SK-N-SH (cell line): ENCODE data around the gene DPAGT1. TPM values are rescaled to one million over a fixed set of nuclear protein-coding genes. Genes with fewer than 3 reads are reported as not detected.

Experiments used
- CTCF ChIA-PET: fragments of 300-600, 350-600 bp; formaldehyde crosslinking; extraction: SDS; loops from one replicate; lab custom pipeline; 2021; lab: Yijun Ruan, JAX
- POLR2A ChIA-PET: fragments of 350-600 bp; sonication (Branson Sonifier 250); formaldehyde crosslinking; extraction: SDS; loops from one replicate; lab custom pipeline; 2020; ENCODE audit warnings: antibody characterized with exemption, inconsistent platforms; lab: Yijun Ruan, JAX
- DNase-seq: peaks from one replicate; pipeline ENCODE4 v3.0.0; 2012
- H2AFZ ChIP-seq: fragments of 200-600 bp; sonication (generic); 2 replicates; pipeline ENCODE4 v1.8.1; 2016; ENCODE audit warnings: antibody characterized with exemption, mild to moderate bottlenecking, low read depth
- H3F3A ChIP-seq: fragments of 200-600 bp; sonication (generic); replicated peaks from 2 replicates; pipeline ENCODE3; 2016; ENCODE audit warnings: antibody characterized with exemption, mild to moderate bottlenecking; ENCODE audit not compliant: insufficient read depth
- H3K27ac ChIP-seq, 2 experiments: fragments of 200-500 bp in 1 of 2; fragments of 200-600 bp in 1 of 2; sonication (Bioruptor generic) in 1 of 2; sonication (generic), shearing (Covaris generic) in 1 of 2; 2 replicates each; pipeline versions ENCODE4 v1.5.1 to v1.6.1; 2014 to 2016; ENCODE audit warnings: low read depth in 2 of 2, inconsistent platforms in 1 of 2, low read length in 1 of 2, mild to moderate bottlenecking in 1 of 2, mixed read lengths in 1 of 2
- H3K27me3 ChIP-seq: fragments of 200-600 bp; sonication (generic), shearing (Covaris generic); 2 replicates; pipeline ENCODE4 v1.6.1; 2016; ENCODE audit warnings: mixed run types; ENCODE audit not compliant: insufficient read depth
- H3K36me3 ChIP-seq, 2 experiments: fragments of 200-500 bp in 1 of 2; fragments of 200-600 bp in 1 of 2; sonication (Bioruptor generic) in 1 of 2; sonication (generic) in 1 of 2; replicated peaks in 1 of 2; 2 replicates each; pipeline versions ENCODE3 to v1.5.1; 2014 to 2016; ENCODE audit warnings: low read length in 1 of 2, mild to moderate bottlenecking in 1 of 2; ENCODE audit not compliant: insufficient read depth in 2 of 2, control insufficient read depth in 1 of 2
- H3K4me1 ChIP-seq, 2 experiments: fragments of 200-500 bp in 1 of 2; fragments of 200-600 bp in 1 of 2; sonication (Bioruptor generic) in 1 of 2; sonication (generic), shearing (Covaris generic) in 1 of 2; 2 replicates each; pipeline versions ENCODE4 v1.5.1 to v1.6.1; 2014 to 2016; ENCODE audit warnings: low read depth in 1 of 2, low read length in 1 of 2, mixed run types in 1 of 2; ENCODE audit not compliant: insufficient read depth in 2 of 2, control insufficient read depth in 1 of 2
- H3K4me2 ChIP-seq: fragments of 200-600 bp; sonication (generic), shearing (Covaris generic); 2 replicates; pipeline ENCODE4 v1.6.1; 2017; ENCODE audit warnings: mixed run types
- H3K4me3 ChIP-seq, 2 experiments: fragments of 200-500 bp in 1 of 2; fragments of 200-600 bp in 1 of 2; sonication (Bioruptor generic) in 1 of 2; sonication (generic), shearing (Covaris generic) in 1 of 2; 2 replicates each; pipeline versions ENCODE4 v1.5.1 to v1.8.1; 2014 to 2016; ENCODE audit warnings: low read depth in 2 of 2, inconsistent platforms in 1 of 2, low read length in 1 of 2, mild to moderate bottlenecking in 1 of 2, mixed read lengths in 1 of 2, moderate library complexity in 1 of 2
- H3K79me2 ChIP-seq: fragments of 200-600 bp; sonication (generic); 2 replicates; pipeline ENCODE4 v1.8.1; 2017; ENCODE audit warnings: mild to moderate bottlenecking; ENCODE audit not compliant: insufficient read depth
- H3K9ac ChIP-seq: fragments of 200-600 bp; sonication (generic); 2 replicates; pipeline ENCODE4 v1.6.1; 2017; ENCODE audit warnings: mixed run types
- H3K9me2 ChIP-seq: fragments of 200-600 bp; sonication (generic); 2 replicates; pipeline ENCODE4 v1.6.1; 2017; ENCODE audit warnings: mixed run types
- H3K9me3 ChIP-seq: fragments of 200-600 bp; sonication (generic); 2 replicates; pipeline ENCODE4 v1.6.1; 2017; ENCODE audit warnings: mixed run types, mild to moderate bottlenecking, moderate library complexity
- H4K20me1 ChIP-seq: fragments of 200-600 bp; sonication (generic); 2 replicates; pipeline ENCODE4 v1.6.1; 2017; ENCODE audit warnings: mild to moderate bottlenecking, mixed run types; ENCODE audit not compliant: insufficient read depth
- CHD2 ChIP-seq: fragments of 150-350 bp; IDR thresholded peaks from 2 replicates; pipeline ENCODE4 v1.6.1; 2018; ENCODE audit warnings: low read length; ENCODE audit not compliant: partially characterized antibody
- ELF1 ChIP-seq: IDR thresholded peaks from 2 replicates; pipeline ENCODE4 v1.4.0; 2012
- EP300 ChIP-seq, 2 experiments: IDR thresholded peaks; 2 replicates each; pipeline versions ENCODE4 v1.4.0 to v1.6.1; 2012; ENCODE audit warnings: borderline replicate concordance in 1 of 2, low read depth in 1 of 2, low read length in 1 of 2
- FOSL2 ChIP-seq: IDR thresholded peaks from 2 replicates; pipeline ENCODE4 v1.4.0; 2012; ENCODE audit warnings: low read depth, mild to moderate bottlenecking, moderate library complexity, borderline replicate concordance
- FOXJ3 ChIP-seq: sonication (generic); formaldehyde crosslinking; IDR thresholded peaks from 2 replicates; pipeline ENCODE4 v1.5.1; 2020; ENCODE audit warnings: mild to moderate bottlenecking, missing genetic modification reagents
- GABPA ChIP-seq: IDR thresholded peaks from 2 replicates; pipeline ENCODE4 v1.4.0; 2012; ENCODE audit warnings: low read depth, mild to moderate bottlenecking
- GATA2 ChIP-seq: sonication (generic); formaldehyde crosslinking; IDR thresholded peaks from 2 replicates; pipeline ENCODE4 v1.5.0; 2020; ENCODE audit warnings: mild to moderate bottlenecking, missing genetic modification reagents
- MAX ChIP-seq: IDR thresholded peaks from 2 replicates; pipeline ENCODE4 v1.4.0; 2012; ENCODE audit warnings: low read depth
- MXI1 ChIP-seq: IDR thresholded peaks from 2 replicates; pipeline ENCODE4 v1.6.1; 2012; ENCODE audit warnings: mild to moderate bottlenecking, low read depth, low read length, improper control_type of control experiment
- PBX3 ChIP-seq: IDR thresholded peaks from 2 replicates; pipeline ENCODE4; 2012
- POLR2AphosphoS5 ChIP-seq: IDR thresholded peaks from 2 replicates; pipeline ENCODE4 v1.6.1; 2012; ENCODE audit warnings: low read depth, low read length
- RCOR1 ChIP-seq: fragments of 150-350 bp; IDR thresholded peaks from 2 replicates; pipeline ENCODE4 v1.6.1; 2017; ENCODE audit warnings: antibody characterized with exemption, low read length
- REST ChIP-seq: IDR thresholded peaks from 2 replicates; pipeline ENCODE4 v1.6.1; 2012; ENCODE audit warnings: mild to moderate bottlenecking, low read depth, low read length, moderate library complexity
- RFX5 ChIP-seq: IDR thresholded peaks from 2 replicates; pipeline ENCODE4 v1.6.1; 2012; ENCODE audit warnings: mild to moderate bottlenecking, improper control_type of control experiment, low read length
- SIN3A ChIP-seq: IDR thresholded peaks from 2 replicates; pipeline ENCODE4 v1.6.1; 2012; ENCODE audit warnings: low read depth, mild to moderate bottlenecking, low read length, moderate library complexity, borderline replicate concordance
- SMC3 ChIP-seq: IDR thresholded peaks from 2 replicates; pipeline ENCODE4 v1.6.1; 2012; ENCODE audit warnings: low read depth, low read length, improper control_type of control experiment
- TCF12 ChIP-seq: IDR thresholded peaks from 2 replicates; pipeline ENCODE4 v1.4.0; 2012
- TEAD4 ChIP-seq: IDR thresholded peaks from 2 replicates; pipeline ENCODE4 v1.4.0; 2012; ENCODE audit warnings: mild to moderate bottlenecking, borderline replicate concordance; ENCODE audit not compliant: insufficient read depth
- WGBS: methylation state at CpG from one replicate; pipeline ENCODE4 v1.1.6; 2017; ENCODE audit warnings: low lambda C conversion rate; 5-methylcytosine and 5-hydroxymethylcytosine counted together
- polyA plus RNA-seq, 3 experiments: library from polyadenylated mRNA; depleted of rRNA; stranded (reverse); fragments of >200 nt; gene quantifications; 2 replicates each; pipeline ENCODE4 v1.2.3, GENCODE V29; 2012
- TF ChIP-seq, protein P1 (sequence below): IDR thresholded peaks from 2 replicates; pipeline ENCODE4 v1.4.0; 2012; ENCODE audit warnings: low read depth, borderline replicate concordance
- TF ChIP-seq, protein P2 (sequence below): fragments of 200-600 bp; sonication (generic); IDR thresholded peaks from 2 replicates; pipeline ENCODE4 v1.6.1; 2017; ENCODE audit warnings: antibody characterized with exemption, mild to moderate bottlenecking, moderate library complexity

DPAGT1 gene
- polyA plus RNA-seq, 1 of the 3 experiments (the other 2 are of a cell fraction) = 99.5 TPM

DNA sequence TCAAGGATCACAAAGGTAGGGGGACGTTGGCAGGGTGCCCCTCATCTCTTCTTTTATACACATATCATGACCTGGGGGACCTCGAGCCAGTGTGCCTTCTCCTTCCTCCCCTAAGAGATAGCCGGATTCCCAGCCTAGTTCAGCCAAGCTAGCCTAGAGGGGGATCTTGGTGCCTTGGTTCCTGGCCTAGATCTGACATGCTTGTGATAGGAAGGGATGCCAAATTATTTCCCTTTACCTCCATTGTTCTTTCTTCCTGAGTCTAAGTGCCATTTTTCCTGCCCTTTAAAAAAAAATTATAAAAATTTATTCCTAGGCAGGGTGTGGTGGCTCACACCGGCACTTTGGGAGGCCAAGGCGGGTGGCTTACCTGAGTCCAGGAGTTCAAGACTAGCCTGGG is 12.7 kb upstream of the DPAGT1 start:
- Histone ChIP-seq H3K9ac (no peak overlapping the region), H3K79me2 (peaks cover 6% of the 10 kb centered on the region; the same call in 1 of the 2 replicates), H3K27ac (no peak overlapping the region), H3K4me3 (no peak overlapping the region), H2AFZ (no peak overlapping the region), H3F3A (peaks cover 12% of the 10 kb centered on the region), H3K4me2 (no peak overlapping the region), H3K36me3 (peaks cover 0 to 48% of the 10 kb centered on the region in 2 experiments), H3K27me3 (no peaks in the 10 kb centered on the region), H3K9me3 (no peaks in the 10 kb centered on the region), H3K9me2 (no peaks in the 10 kb centered on the region), H3K4me1 (peaks cover 0 to under 1% of the 10 kb centered on the region in 2 experiments; a peak in 1 of 4 replicates), H4K20me1 (no peaks in the 10 kb centered on the region)
- ChIA-PET POLR2A (no interaction called here), CTCF (interaction anchor here (1.3 to 2.0 kb wide), 2 partner anchors 12 to 15 kb away, joined by 3 to 6 read pairs; partner anchors contain the start of gene DPAGT1)
- TF ChIP-seq REST (no peak), GATA2 (CRISPR knock-in tag) (no peak), POLR2AphosphoS5 (no peak), TCF12 (no peak), RCOR1 (no peak), SIN3A (no peak), MAX (no peak), SMC3 (no peak)
- TF ChIP-seq, protein P1, sequence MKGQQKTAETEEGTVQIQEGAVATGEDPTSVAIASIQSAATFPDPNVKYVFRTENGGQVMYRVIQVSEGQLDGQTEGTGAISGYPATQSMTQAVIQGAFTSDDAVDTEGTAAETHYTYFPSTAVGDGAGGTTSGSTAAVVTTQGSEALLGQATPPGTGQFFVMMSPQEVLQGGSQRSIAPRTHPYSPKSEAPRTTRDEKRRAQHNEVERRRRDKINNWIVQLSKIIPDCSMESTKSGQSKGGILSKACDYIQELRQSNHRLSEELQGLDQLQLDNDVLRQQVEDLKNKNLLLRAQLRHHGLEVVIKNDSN = no peak
- DNase-seq = no peak
- WGBS = 100% methylated on average over 2 of the region's 5 CpGs

GRCh38 chr11:119113716-119114115 is 12.1 kb upstream of the DPAGT1 start:
- Histone ChIP-seq H3K79me2 (peaks cover 11% of the 10 kb centered on the region; the same call in 1 of the 2 replicates), H3K27me3 (no peaks in the 10 kb centered on the region), H3K4me1 (peaks cover 5 to 7% of the 10 kb centered on the region in 2 experiments; a peak in 1 of 4 replicates), H3K4me2 (no peak overlapping the region), H3F3A (peaks cover 6% of the 10 kb centered on the region), H3K9ac (no peak overlapping the region), H3K36me3 (peaks cover 0 to 48% of the 10 kb centered on the region in 2 experiments), H3K9me2 (no peaks in the 10 kb centered on the region), H2AFZ (no peak overlapping the region), H4K20me1 (no peaks in the 10 kb centered on the region), H3K4me3 (no peak overlapping the region), H3K27ac (no peak overlapping the region), H3K9me3 (no peaks in the 10 kb centered on the region)
- ChIA-PET CTCF (no interaction called here), POLR2A (no interaction called here)
- 97% methylated on average over 7 of the region's 9 CpGs for WGBS
- DNase-seq = no peak
- TF ChIP-seq TEAD4 (no peak), FOSL2 (no peak), EP300 (IDR thresholded peaks at IDR 0.05; ENCODE audit: borderline replicate concordance in 1 of 2, low read depth in 1 of 2, low read length in 1 of 2) (no peak), RFX5 (no peak), MXI1 (no peak), GABPA (no peak), ELF1 (no peak), PBX3 (no peak), SIN3A (no peak), GATA2 (CRISPR knock-in tag) (no peak), FOXJ3 (no peak), CHD2 (no peak)
- TF ChIP-seq, protein P2, sequence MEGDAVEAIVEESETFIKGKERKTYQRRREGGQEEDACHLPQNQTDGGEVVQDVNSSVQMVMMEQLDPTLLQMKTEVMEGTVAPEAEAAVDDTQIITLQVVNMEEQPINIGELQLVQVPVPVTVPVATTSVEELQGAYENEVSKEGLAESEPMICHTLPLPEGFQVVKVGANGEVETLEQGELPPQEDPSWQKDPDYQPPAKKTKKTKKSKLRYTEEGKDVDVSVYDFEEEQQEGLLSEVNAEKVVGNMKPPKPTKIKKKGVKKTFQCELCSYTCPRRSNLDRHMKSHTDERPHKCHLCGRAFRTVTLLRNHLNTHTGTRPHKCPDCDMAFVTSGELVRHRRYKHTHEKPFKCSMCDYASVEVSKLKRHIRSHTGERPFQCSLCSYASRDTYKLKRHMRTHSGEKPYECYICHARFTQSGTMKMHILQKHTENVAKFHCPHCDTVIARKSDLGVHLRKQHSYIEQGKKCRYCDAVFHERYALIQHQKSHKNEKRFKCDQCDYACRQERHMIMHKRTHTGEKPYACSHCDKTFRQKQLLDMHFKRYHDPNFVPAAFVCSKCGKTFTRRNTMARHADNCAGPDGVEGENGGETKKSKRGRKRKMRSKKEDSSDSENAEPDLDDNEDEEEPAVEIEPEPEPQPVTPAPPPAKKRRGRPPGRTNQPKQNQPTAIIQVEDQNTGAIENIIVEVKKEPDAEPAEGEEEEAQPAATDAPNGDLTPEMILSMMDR = no peak
